H1 (cell line): ENCODE measurements around the gene PELI2. TPM values are rescaled to one million over a fixed set of nuclear protein-coding genes. Genes with fewer than 3 reads are reported as not detected.

Source experiments
- CTCF ChIA-PET: fragments of 300-600 bp; sonication (Branson Sonifier 250); formaldehyde crosslinking; loops from one replicate; lab custom pipeline; 2021; ENCODE audit not compliant: partially characterized antibody; lab: Charles Lee
- POLR2A ChIA-PET: fragments of 300-600 bp; sonication (Branson Sonifier 250); formaldehyde crosslinking; loops from one replicate; lab custom pipeline; 2021; ENCODE audit warnings: inconsistent platforms; ENCODE audit not compliant: partially characterized antibody; lab: Charles Lee
- DNase-seq, 2 experiments: peaks; one replicate each; pipeline versions ENCODE4 v3.0.0 to v3.0.0-alpha.2; 2010 to 2022; ENCODE audit warnings: low spot score in 2 of 2, low read depth in 1 of 2, mixed read lengths in 1 of 2
- FAIRE-seq: peaks from 2 replicates; lab custom pipeline; 2011; peaks lifted over from hg19 to GRCh38; lab: Jason Lieb, UNC
- H2AFZ ChIP-seq: 2 replicates; pipeline ENCODE4 v1.8.1; 2012; ENCODE audit warnings: low read length, inconsistent platforms
- H2AK5ac ChIP-seq: 2 replicates; pipeline ENCODE4 v1.6.1; 2013; ENCODE audit warnings: low read depth, low read length
- H2BK120ac ChIP-seq: replicated peaks from 2 replicates; pipeline ENCODE3; 2013; ENCODE audit warnings: low read depth, low read length, inconsistent platforms
- H2BK12ac ChIP-seq: 2 replicates; pipeline ENCODE4 v1.6.1; 2013; ENCODE audit warnings: low read depth, low read length
- H2BK15ac ChIP-seq: 2 replicates; pipeline ENCODE4 v1.6.1; 2013; ENCODE audit warnings: low read length
- H2BK20ac ChIP-seq: 2 replicates; pipeline ENCODE4 v1.6.1; 2013; ENCODE audit warnings: low read length
- H2BK5ac ChIP-seq: 2 replicates; pipeline ENCODE4 v1.6.1; 2013; ENCODE audit warnings: low read depth, low read length
- H3K14ac ChIP-seq: 2 replicates; pipeline ENCODE4 v1.6.1; 2013; ENCODE audit warnings: inconsistent platforms; ENCODE audit not compliant: insufficient read length
- H3K18ac ChIP-seq: 2 replicates; pipeline ENCODE4 v1.6.1; 2013; ENCODE audit warnings: low read length; ENCODE audit errors: extremely low read depth
- H3K23ac ChIP-seq: 2 replicates; pipeline ENCODE4 v1.6.1; 2013; ENCODE audit warnings: inconsistent platforms; ENCODE audit not compliant: insufficient read length
- H3K23me2 ChIP-seq: 2 replicates; pipeline ENCODE4 v1.6.1; 2013; ENCODE audit warnings: low read depth, low read length
- H3K27ac ChIP-seq: 2 replicates; pipeline ENCODE4 v1.6.1; 2011; ENCODE audit warnings: low read depth, low read length, inconsistent platforms
- H3K27me3 ChIP-seq, 4 experiments: replicated peaks in 1 of 4; 1 replicate in 1 of 4; 2 replicates in 3 of 4; pipeline versions ENCODE4 v1.6.1 to v1.8.1; 2011 to 2013; ENCODE audit warnings: low read length in 3 of 4, mild to moderate bottlenecking in 3 of 4, inconsistent platforms in 2 of 4, mixed read lengths in 2 of 4, moderate library complexity in 1 of 4; ENCODE audit not compliant: control insufficient read depth in 3 of 4, insufficient read depth in 3 of 4; ENCODE audit errors: extremely low read depth in 1 of 4
- H3K36me3 ChIP-seq, 4 experiments: 2 replicates each; pipeline versions ENCODE4 v1.6.1 to v1.8.1; 2011 to 2013; ENCODE audit warnings: mild to moderate bottlenecking in 4 of 4, low read length in 3 of 4, moderate library complexity in 2 of 4, control low read depth in 1 of 4, inconsistent platforms in 1 of 4; ENCODE audit not compliant: insufficient read depth in 4 of 4, control insufficient read depth in 2 of 4
- H3K4ac ChIP-seq: replicated peaks from 2 replicates; pipeline ENCODE3; 2013; ENCODE audit warnings: low read length, low read depth, mixed read lengths, inconsistent platforms; ENCODE audit not compliant: insufficient read length
- H3K4me1 ChIP-seq, 4 experiments: replicated peaks in 1 of 4; 1 replicate in 1 of 4; 2 replicates in 3 of 4; pipeline versions ENCODE4 v1.6.1 to v1.8.1; 2011 to 2013; ENCODE audit warnings: low read length in 3 of 4, inconsistent platforms in 2 of 4, mixed read lengths in 1 of 4; ENCODE audit not compliant: insufficient read depth in 4 of 4, control insufficient read depth in 3 of 4
- H3K4me2 ChIP-seq, 2 experiments: 2 replicates each; pipeline versions ENCODE4 v1.6.1 to v1.8.1; 2011 to 2013; ENCODE audit warnings: low read depth in 2 of 2, low read length in 2 of 2, control low read depth in 1 of 2, inconsistent platforms in 1 of 2, mild to moderate bottlenecking in 1 of 2; ENCODE audit not compliant: insufficient read depth in 1 of 2
- H3K4me3 ChIP-seq, 4 experiments: fragments of 200-600, 300-600 bp in 1 of 4; sonication (generic), shearing (Covaris generic), sonication (Bioruptor Twin) in 1 of 4; 2 replicates each; pipeline versions ENCODE4 v1.5.1 to v1.8.1; 2011 to 2016; ENCODE audit warnings: low read length in 4 of 4, low read depth in 3 of 4, control low read depth in 2 of 4, inconsistent platforms in 2 of 4, mild to moderate bottlenecking in 2 of 4, mixed read lengths in 1 of 4, moderate library complexity in 1 of 4; ENCODE audit not compliant: insufficient read depth in 2 of 4; ENCODE audit errors: extremely low read depth in 1 of 4
- H3K56ac ChIP-seq: replicated peaks from 2 replicates; pipeline ENCODE3; 2013; ENCODE audit warnings: low read depth, mild to moderate bottlenecking, mixed read lengths, low read length, inconsistent platforms; ENCODE audit not compliant: insufficient read length
- H3K79me1 ChIP-seq: 2 replicates; pipeline ENCODE4 v1.6.1; 2013; ENCODE audit warnings: low read depth, low read length, control low read depth
- H3K79me2 ChIP-seq, 2 experiments: 2 replicates each; pipeline versions ENCODE4 v1.6.1 to v1.8.1; 2012 to 2013; ENCODE audit warnings: low read length in 2 of 2, mild to moderate bottlenecking in 2 of 2, inconsistent platforms in 1 of 2; ENCODE audit not compliant: insufficient read depth in 2 of 2, control insufficient read depth in 1 of 2
- H3K9ac ChIP-seq, 4 experiments: replicated peaks in 1 of 4; 1 replicate in 1 of 4; 2 replicates in 3 of 4; pipeline versions ENCODE4 v1.6.1 to v1.8.1; 2011 to 2013; ENCODE audit warnings: low read depth in 3 of 4, low read length in 3 of 4, control low read depth in 2 of 4, mild to moderate bottlenecking in 2 of 4, moderate library complexity in 2 of 4, inconsistent platforms in 1 of 4; ENCODE audit errors: extremely low read depth in 1 of 4
- H3K9me3 ChIP-seq, 2 experiments: 2 replicates each; pipeline versions ENCODE4 v1.6.1 to v1.8.1; 2012 to 2013; ENCODE audit warnings: mild to moderate bottlenecking in 2 of 2, moderate library complexity in 2 of 2, control low read depth in 1 of 2, inconsistent platforms in 1 of 2, low read depth in 1 of 2, low read length in 1 of 2, mixed read lengths in 1 of 2; ENCODE audit not compliant: insufficient read depth in 2 of 2
- H4K20me1 ChIP-seq, 2 experiments: replicated peaks in 1 of 2; 2 replicates each; pipeline versions ENCODE3 to v1.8.1; 2011 to 2013; ENCODE audit warnings: inconsistent platforms in 2 of 2, low read length in 2 of 2, mild to moderate bottlenecking in 1 of 2; ENCODE audit not compliant: insufficient read depth in 2 of 2, control insufficient read depth in 1 of 2
- H4K5ac ChIP-seq: 2 replicates; pipeline ENCODE4 v1.6.1; 2013; ENCODE audit warnings: low read length, low read depth, mixed read lengths, inconsistent platforms; ENCODE audit not compliant: insufficient read length
- H4K8ac ChIP-seq: 2 replicates; pipeline ENCODE4 v1.8.0; 2013; ENCODE audit warnings: mild to moderate bottlenecking, moderate library complexity, low read length, inconsistent platforms; ENCODE audit not compliant: insufficient read depth; ENCODE audit errors: extremely low read depth
- H4K91ac ChIP-seq: replicated peaks from 2 replicates; pipeline ENCODE3; 2013; ENCODE audit warnings: low read length, mixed read lengths, inconsistent platforms; ENCODE audit not compliant: insufficient read length
- MAX ChIP-seq: IDR thresholded peaks from 2 replicates; pipeline ENCODE4 v1.6.1; 2012; ENCODE audit warnings: inconsistent platforms
- RXRA ChIP-seq: IDR thresholded peaks from 2 replicates; pipeline ENCODE4 v1.6.1; 2011; ENCODE audit warnings: low read depth, mild to moderate bottlenecking, low read length, moderate library complexity; ENCODE audit not compliant: insufficient read depth
- SIX5 ChIP-seq: IDR thresholded peaks from 2 replicates; pipeline ENCODE4 v1.6.1; 2011; ENCODE audit warnings: mild to moderate bottlenecking, low read depth, low read length
- WGBS, 2 experiments: shearing (Covaris generic) in 1 of 2; methylation state at CpG; one replicate each; pipeline versions ENCODE4 v1.1.6 to v1.1.7; 2013 to 2015; ENCODE audit warnings: low lambda C conversion rate in 2 of 2, mixed read lengths in 2 of 2, inconsistent platforms in 1 of 2, low coverage in 1 of 2, missing lambda C conversion rate in 1 of 2; ENCODE audit not compliant: insufficient replicate concordance in 2 of 2, insufficient coverage in 1 of 2, insufficient read length in 1 of 2; ENCODE audit errors: extremely low coverage in 1 of 2, missing lambda C conversion rate in 1 of 2; 5-methylcytosine and 5-hydroxymethylcytosine counted together
- polyA plus RNA-seq, 7 experiments: library from polyadenylated mRNA; depleted of rRNA in 3 of 7; stranded (reverse) in 5 of 7; unstranded in 2 of 7; fragments of >200 nt in 5 of 7; fragments of 200-250 nt in 2 of 7; gene quantifications; 1 replicate in 5 of 7; 2 replicates in 1 of 7; 4 replicates in 1 of 7; pipeline versions ENCODE4 v1.2.1 to v1.2.3, GENCODE V29; 2011 to 2013; ENCODE audit warnings: missing spikeins in 2 of 7, mixed read lengths in 2 of 7
- total RNA-seq: library from RNA; stranded (reverse); fragmentation: NEBNext Ultra II Directional; extraction: Animal tissue kit (Norgen Biotek cat#: 25700); gene quantifications from 2 replicates; pipeline ENCODE4 v1.2.1, GENCODE V29; 2021

The PELI2 gene
- total and polyA plus RNA-seq, 2 of the 8 experiments (the other 6 are each of a cell fraction or from before 2014, with no cell fraction given), result 14.6 to 25.7 TPM

DNA sequence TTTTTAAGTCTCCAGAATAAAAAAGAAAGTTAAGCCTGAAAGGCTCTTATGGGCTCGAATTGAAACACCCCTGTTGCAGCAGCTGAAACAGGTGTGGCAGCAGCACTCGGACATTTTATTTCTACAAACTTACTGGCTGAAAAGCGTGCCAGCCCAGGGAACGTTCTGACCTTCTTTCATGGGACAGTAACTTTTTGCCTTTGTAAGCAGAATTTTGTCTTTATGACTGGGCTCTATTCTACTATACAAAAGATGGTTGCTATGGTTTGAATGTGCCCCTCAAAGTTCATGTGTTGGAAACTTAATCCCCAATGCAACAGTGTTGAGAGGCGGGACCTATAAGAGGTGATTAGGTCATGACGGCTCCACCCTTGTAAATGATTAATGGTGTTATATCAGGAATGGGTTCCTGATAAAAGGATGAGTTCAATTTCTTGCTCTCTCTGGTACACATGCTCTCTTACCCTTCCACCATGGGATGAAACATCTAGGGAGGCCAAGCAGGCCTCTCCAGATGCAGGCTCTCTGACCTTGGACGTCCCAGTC, 52.7 kb downstream of the PELI2 start:
- FAIRE-seq (no peak), DNase-seq (no peak)
- H3K9me3 ChIP-seq, result no peaks in the 10 kb centered on the region
- H3K79me1 ChIP-seq, result peaks cover 2% of the 10 kb centered on the region
- ChIA-PET POLR2A (no interaction called here), CTCF (no interaction called here)
- peaks cover 0 to 4% (median 0%) of the 10 kb centered on the region in 4 experiments; a peak in 2 of 7 replicates for H3K4me1 ChIP-seq
- H4K5ac ChIP-seq, result no peak overlapping the region
- no peak overlapping the region for H3K4me2 ChIP-seq
- H3K23me2 ChIP-seq, result no peaks in the 10 kb centered on the region
- H4K91ac ChIP-seq, result no peak overlapping the region
- no peak overlapping the region for H3K18ac ChIP-seq
- H3K23ac ChIP-seq, result no peak overlapping the region
- no peak overlapping the region for H2BK5ac ChIP-seq
- peaks cover 0 to 74% of the 10 kb centered on the region in 2 experiments; a peak in 3 of 4 replicates for H3K79me2 ChIP-seq
- H2AFZ ChIP-seq, result no peak overlapping the region
- peaks cover 0 to 3% of the 10 kb centered on the region in 2 experiments for H4K20me1 ChIP-seq
- no peaks in the 10 kb centered on the region for H3K27me3 ChIP-seq
- no peak overlapping the region for H2BK20ac ChIP-seq
- H3K27ac ChIP-seq, result no peak overlapping the region
- WGBS, 2 experiments, result 89% methylated on average over 7 of the region's 7 CpGs; no CpG with 5 or more reads in 1 of the 2 experiments
- no peak overlapping the region for H2BK15ac ChIP-seq
- no peak overlapping the region for H3K9ac ChIP-seq
- no peak overlapping the region for H3K4ac ChIP-seq
- no peak overlapping the region for H3K56ac ChIP-seq
- no peak overlapping the region for H2AK5ac ChIP-seq
- H2BK120ac ChIP-seq, result no peak overlapping the region
- H4K8ac ChIP-seq, result no peak overlapping the region
- H3K4me3 ChIP-seq, result no peak overlapping the region
- H3K14ac ChIP-seq, result no peak overlapping the region
- no peaks in the 10 kb centered on the region for H3K36me3 ChIP-seq
- H2BK12ac ChIP-seq, result no peak overlapping the region
- no peak for TF ChIP-seq SIX5
- no peak for TF ChIP-seq RXRA
- no peak for TF ChIP-seq MAX
